Left hindlimb (tissue), 1 donor: Measurements from ENCODE around the gene CCDC69.
"Not testable (repeated sequence)": the region's sequence is repeated elsewhere in the genome, so short reads cannot be mapped to it uniquely, and the experiment has no call there.

ENCODE experiments used
- DNase-seq: peaks from one replicate; pipeline ENCODE4 v3.0.0-alpha.2; 2018

Gene CCDC69

GRCh38 chr5:151244206-151244605 is 20.3 kb upstream of the CCDC69 start:
- DNase-seq, result no peak

- no peak for DNase-seq
Measured at GRCh38 chr5:151243564-151243963, 19.7 kb upstream of the CCDC69 start.

DNA sequence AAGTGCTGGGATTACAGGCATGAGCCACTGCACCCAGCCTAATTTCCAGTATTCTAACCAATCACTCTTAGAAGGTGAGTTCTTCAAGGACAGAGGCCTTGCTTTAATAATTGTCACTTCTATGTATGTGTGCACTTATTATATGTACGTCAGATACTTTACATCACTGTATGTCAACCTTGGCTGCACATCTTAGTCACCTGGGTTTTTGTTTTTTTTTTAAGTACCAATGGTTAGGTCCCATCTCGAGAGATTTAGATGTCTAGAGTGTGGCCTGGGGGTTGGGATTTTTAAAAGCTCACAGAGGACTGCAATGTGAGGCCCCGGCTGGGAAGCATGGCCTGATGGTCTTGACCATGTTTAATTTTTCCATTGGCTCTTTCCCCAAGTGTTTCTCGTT is 19.2 kb upstream of the CCDC69 start:
- no peak for DNase-seq

DNA sequence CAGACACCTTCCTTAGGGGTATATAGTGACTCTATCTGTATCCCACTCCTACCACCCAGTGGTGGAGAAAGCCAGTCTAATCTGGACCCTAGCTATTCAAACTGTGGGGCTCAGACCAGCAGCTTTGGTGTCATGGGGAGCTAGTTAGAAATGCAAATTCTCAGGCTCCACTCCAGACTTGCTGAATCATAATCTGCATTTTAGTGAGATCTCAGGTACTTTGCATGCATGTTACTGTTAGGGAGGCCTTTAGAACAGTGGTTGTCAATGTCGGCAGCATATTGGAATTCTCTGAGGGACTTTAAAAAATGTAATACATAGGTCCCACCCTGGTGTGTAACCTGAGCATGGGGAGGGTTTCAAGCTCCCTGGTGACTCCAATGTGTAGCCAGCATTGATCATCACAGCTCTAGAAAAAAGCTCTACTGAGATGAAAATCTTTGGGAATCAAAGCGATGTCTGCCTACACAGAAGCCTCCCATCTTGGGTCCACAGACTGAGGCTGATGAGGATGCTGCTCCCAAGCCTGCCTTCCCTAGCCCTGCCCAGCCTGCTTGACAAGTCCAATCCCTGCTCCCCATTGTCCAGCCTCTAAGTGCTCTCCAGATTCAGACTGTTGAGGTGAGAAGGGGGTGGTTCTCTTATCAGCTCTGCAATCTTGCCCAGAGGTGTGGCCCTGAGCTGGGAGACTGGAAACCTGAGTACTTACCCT is 17.2 kb upstream of the CCDC69 start:
- DNase-seq, result no peak

DNA sequence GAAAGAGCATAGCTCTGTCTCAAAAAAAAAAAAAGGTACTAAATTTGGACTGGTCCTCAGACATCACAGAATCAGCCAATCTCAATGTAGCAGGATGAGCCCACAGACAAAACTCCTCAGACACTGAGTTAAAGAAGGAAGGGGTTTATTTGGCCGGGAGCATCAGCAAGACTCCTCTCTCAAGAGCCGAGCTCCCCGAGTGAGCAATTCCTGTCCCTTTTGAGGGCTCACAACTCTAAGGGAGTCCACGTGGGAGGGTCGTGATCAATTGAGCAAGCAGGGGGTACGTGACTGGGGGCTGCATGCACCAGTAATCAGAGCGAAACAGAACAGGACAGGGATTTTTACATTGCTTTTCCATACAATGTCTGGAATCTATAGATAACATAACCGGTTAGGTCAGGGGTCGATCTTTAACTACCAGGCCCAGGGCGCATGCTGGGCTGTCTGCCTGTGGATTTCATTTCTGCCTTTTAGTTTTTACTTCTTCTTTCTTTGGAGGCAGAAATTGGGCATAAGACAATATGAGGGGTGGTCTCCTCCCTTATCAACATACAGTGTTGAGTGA is 16.5 kb upstream of the CCDC69 start:
- DNase-seq, result not testable (repeated sequence)

GRCh38 chr5:151239237-151239861 is 15.5 kb upstream of the CCDC69 start:
- peak; percentile 82 for DNase-seq

DNA sequence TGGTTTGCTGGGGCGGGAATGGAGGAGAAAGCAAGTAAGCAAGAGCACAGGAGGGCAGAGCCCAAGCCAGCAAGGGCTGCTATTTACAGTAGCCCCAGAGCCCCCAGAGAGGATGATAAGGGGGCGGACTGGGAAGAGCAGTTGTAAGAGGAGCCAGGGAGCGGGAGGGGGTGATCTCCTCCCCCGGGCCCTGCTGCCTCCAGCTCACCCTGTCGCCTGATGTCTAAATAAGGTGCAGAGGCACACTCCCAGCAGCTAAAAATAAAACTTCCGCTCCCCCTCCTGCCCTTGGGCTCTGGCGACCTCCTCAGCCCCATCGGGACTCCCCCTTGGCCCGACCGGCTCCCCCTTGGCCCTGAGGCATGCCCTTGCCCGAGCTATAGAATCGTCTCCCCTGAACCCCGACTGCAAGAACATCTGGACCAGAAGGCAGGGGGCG is 14.4 kb upstream of the CCDC69 start:
- peak; percentile 49 for DNase-seq

GRCh38 chr5:151237685-151238084 is 13.8 kb upstream of the CCDC69 start:
- DNase-seq, result no peak

DNA sequence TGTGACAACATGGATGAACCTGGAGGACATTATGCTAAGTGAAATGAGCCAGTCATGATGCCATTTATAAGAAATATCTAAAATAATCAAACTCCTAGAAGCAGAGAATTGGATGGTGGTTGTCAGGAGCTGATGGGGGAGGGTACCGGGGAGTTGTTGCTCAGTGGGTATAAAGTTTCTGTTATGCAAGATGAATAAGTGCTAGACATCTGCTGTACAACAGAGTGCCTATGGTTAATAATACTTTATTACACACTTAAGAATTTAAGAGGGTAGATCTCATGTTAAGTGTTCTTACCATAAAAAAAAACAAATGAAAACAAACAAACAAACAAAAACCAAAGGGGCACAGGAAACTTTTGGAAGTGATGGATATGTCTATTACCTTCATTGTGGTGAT is 13.0 kb upstream of the CCDC69 start:
- DNase-seq, result no peak

- not testable (repeated sequence) for DNase-seq
Measured at GRCh38 chr5:151235239-151235571, 11.3 kb upstream of the CCDC69 start.

DNA sequence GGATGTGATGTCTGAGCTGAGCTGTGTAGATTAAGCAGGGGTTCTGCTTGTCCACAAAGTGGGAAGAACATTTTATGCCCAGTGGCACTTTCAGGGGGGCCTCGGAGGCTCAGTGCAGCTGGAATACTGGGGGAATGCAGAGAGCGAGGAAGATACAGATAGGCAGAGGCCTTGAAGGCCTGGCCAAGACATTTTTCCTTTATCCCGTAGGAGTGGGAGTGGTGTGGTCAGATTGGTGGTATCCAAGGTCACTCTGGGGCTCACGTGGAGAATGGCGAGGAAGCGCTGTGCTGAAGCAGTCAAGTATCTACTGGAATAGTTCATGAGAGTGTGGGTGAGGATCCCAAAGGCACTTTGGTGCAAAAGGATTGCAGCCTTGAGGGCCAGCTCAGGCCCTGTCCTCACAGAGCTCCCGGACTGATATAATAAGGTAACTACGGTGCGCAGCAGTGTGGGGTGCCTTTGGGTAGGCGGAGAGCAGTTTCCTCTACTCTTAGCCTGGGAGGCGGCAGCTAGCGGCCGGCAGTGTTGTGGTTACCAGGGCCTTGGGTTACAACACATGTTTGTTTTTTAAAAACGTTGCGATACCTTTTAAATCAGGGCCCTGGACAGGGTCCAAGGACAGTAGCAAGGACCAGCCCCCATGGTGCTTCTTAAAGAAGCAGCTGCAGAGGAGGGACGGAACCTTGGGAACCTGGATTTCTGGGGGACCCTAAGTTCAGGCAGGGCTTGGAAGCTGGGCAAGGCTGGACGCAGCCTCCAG is 10.8 kb upstream of the CCDC69 start:
- DNase-seq, result peak; percentile 55

DNA sequence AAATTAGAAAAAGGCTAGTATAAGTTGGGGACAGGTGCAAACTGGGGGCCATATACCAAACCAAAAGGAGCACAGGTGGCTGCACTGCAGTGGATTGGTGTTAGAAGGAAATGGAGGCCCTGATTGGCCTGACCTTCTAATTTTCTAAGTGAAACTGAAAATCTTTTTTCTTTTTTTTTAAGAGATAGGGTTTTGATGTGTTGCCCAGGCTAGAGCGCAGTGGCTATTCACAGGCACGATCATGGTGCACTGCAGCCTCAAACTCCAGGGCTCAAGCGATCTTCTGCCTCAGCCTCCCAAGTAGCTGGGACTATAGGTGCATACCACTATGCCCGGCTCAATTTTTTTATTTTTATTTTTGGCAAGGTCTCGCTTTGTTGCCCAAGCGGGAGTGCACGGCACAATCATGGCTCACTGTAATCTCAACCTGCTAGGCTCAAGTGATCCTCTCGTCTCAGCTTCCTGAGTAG is 9.8 kb upstream of the CCDC69 start:
- DNase-seq, result no peak

GRCh38 chr5:151231359-151231758 is 7.5 kb upstream of the CCDC69 start:
- no peak for DNase-seq

DNA sequence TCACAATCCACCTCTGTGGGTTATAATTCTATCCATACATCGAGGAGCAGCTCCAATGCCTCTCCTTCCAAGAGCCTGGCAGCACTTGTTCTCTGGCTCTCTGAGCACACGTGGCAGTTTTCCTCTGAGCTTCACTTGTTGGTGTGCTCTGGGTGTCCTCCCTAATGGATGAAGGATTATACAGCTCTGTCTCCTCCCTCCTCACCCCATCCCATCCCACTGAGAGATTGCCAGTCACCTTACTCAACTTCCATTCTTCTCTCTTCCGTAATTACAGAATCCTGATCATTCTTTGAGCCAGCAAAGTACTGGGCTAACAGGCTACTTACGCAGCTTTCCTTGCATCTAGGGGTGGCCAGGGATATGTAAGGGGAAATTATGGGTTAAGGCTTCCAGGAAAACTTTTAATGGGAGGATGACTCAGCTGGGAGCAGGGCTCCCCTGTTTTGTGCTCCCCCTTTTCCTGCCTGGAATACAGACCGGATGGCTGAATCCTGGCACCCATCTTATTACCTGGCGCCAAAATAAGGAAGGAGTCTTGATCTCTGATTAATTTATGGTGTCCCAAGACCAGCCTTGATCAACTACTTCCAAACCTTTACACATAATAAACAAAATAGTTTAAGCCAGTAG is 6.3 kb upstream of the CCDC69 start:
- no peak for DNase-seq

DNA sequence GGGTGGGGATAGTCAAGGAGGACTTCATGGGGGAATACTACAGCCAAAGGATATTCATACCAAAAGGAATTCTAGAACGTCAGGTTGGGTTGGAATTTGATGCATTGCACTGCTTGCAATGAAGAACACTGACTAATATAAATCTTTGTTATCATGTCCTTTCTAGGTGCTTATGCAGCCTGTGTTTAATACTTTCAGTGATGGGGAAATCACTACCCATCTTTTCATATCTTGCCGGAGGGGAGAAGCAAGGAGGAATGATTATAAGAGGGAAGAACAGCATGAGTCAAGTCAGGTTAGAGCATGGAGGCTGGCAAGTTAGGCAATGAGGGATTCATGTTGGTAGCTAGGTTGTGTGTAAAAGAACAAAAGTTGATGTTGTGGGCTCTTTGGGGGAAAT is 5.1 kb upstream of the CCDC69 start:
- DNase-seq, result no peak

DNA sequence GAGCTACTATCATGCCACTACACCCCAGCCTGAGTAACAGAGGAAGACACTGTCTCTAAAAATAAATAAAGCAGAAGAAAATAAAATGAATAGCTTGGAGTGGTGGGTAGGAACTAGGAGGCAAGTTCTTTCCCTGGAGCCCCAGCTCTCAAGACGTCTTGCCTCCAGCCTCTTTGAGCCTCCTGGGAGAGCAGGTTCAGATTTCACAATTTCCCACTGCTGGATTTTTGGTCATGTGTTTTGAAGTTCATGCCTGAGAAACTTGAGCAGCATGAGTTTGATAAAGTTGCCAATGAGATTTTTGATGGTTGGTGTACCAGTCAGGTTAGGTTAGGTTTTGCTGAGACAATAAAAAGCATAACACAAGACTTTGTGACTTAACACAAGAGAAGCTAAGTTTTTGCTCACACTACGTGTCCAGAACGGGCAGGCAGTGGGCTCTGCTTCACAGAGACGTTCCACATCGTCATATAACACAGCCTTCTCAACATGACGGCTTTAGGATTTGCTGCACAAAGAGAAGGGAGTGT is 4.1 kb upstream of the CCDC69 start:
- DNase-seq, result no peak

- no peak for DNase-seq
Measured at GRCh38 chr5:151225475-151225874, 1.6 kb upstream of the CCDC69 start.

GRCh38 chr5:151225071-151225470 is 1.2 kb upstream of the CCDC69 start:
- DNase-seq, result no peak

- DNase-seq, result no peak
Measured at GRCh38 chr5:151224372-151224771, 480 bp upstream of the CCDC69 start.

GRCh38 chr5:151222790-151223446 is 974 bp downstream of the CCDC69 start:
- no peak for DNase-seq

- DNase-seq, result no peak
Measured at GRCh38 chr5:151222054-151222789, 1.7 kb downstream of the CCDC69 start.

DNA sequence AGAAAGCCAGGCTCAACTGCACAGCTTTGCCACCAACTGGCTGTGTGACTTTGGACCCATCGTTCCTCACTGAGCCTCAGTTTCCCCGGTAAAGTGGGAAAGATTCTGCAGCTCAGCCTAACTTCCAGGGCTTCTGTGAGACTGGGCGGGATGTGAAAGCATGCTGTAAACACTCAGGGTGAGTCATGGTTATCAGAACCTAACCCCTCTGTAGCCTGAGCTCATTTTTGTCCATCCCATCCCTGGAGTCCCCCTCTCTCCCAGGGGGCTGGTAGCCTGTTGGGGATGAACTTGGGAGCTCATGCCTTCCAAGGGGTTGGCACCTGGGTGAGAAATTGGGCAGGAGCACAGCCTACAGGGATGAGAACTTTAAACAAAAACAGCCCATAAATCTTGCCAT is 2.3 kb downstream of the CCDC69 start:
- DNase-seq, result no peak
